HEK293 (cell line): ENCODE data around the gene PPRC1.

ENCODE experiments used
- FEZF1 ChIP-seq: fragments of 450-650 bp; formaldehyde crosslinking; IDR thresholded peaks from 2 replicates; pipeline ENCODE4 v1.5.1; 2016; ENCODE audit warnings: missing biosample characterization, missing genetic modification characterization
- HOXD13 ChIP-seq: sonication (generic); formaldehyde crosslinking; IDR thresholded peaks from 2 replicates; pipeline ENCODE4 v1.8.0; 2022; ENCODE audit warnings: missing genetic modification reagents, borderline replicate concordance
- IKZF3 ChIP-seq: fragments of 450-650 bp; IDR thresholded peaks from 2 replicates; pipeline ENCODE4 v1.5.0; 2018; ENCODE audit warnings: missing biosample characterization, mild to moderate bottlenecking, missing genetic modification characterization, moderate library complexity
- KLF10 ChIP-seq: fragments of 450-650 bp; IDR thresholded peaks from 2 replicates; pipeline ENCODE4 v1.5.1; 2018; ENCODE audit warnings: missing biosample characterization, mild to moderate bottlenecking, missing genetic modification characterization
- KLF9 ChIP-seq: fragments of 450-650 bp; formaldehyde crosslinking; IDR thresholded peaks from 2 replicates; pipeline ENCODE4 v1.5.1; 2016; ENCODE audit warnings: missing biosample characterization, missing genetic modification characterization, low read depth
- REPIN1 ChIP-seq: fragments of 450-650 bp; formaldehyde crosslinking; IDR thresholded peaks from 2 replicates; pipeline ENCODE4 v1.5.1; 2017; ENCODE audit warnings: missing biosample characterization, missing genetic modification characterization, low read depth
- SCRT2 ChIP-seq: fragments of 450-650 bp; formaldehyde crosslinking; IDR thresholded peaks from 2 replicates; pipeline ENCODE4 v1.5.1; 2016; ENCODE audit warnings: missing biosample characterization, missing genetic modification characterization
- SETDB1 ChIP-seq: IDR thresholded peaks from one replicate; pipeline ENCODE4 v1.6.1; 2017; ENCODE audit warnings: mild to moderate bottlenecking, low read length, moderate library complexity, mixed read lengths; ENCODE audit not compliant: insufficient read length
- SP2 ChIP-seq: fragments of 450-650 bp; formaldehyde crosslinking; IDR thresholded peaks from 2 replicates; pipeline ENCODE4 v1.5.1; 2016; ENCODE audit warnings: missing biosample characterization, missing genetic modification characterization
- SP3 ChIP-seq: fragments of 450-650 bp; formaldehyde crosslinking; IDR thresholded peaks from 2 replicates; pipeline ENCODE4 v1.5.1; 2016; ENCODE audit warnings: missing biosample characterization, missing genetic modification characterization
- YY2 ChIP-seq: fragments of 450-650 bp; formaldehyde crosslinking; IDR thresholded peaks from 2 replicates; pipeline ENCODE4 v1.5.1; 2016; ENCODE audit warnings: missing biosample characterization, missing genetic modification characterization
- ZBTB1 ChIP-seq: fragments of 450-650 bp; formaldehyde crosslinking; IDR thresholded peaks from 2 replicates; pipeline ENCODE4 v1.5.1; 2016; ENCODE audit warnings: missing biosample characterization, missing genetic modification characterization
- ZBTB20 ChIP-seq: fragments of 450-650 bp; formaldehyde crosslinking; IDR thresholded peaks from 2 replicates; pipeline ENCODE4 v1.5.1; 2016; ENCODE audit warnings: missing biosample characterization, missing genetic modification characterization
- ZFP37 ChIP-seq: fragments of 450-650 bp; formaldehyde crosslinking; IDR thresholded peaks from 2 replicates; pipeline ENCODE4 v1.5.1; 2016; ENCODE audit warnings: missing biosample characterization, missing genetic modification characterization
- ZNF133 ChIP-seq: fragments of 450-650 bp; formaldehyde crosslinking; IDR thresholded peaks from 2 replicates; pipeline ENCODE4 v1.5.1; 2016; ENCODE audit warnings: missing biosample characterization, missing genetic modification characterization
- ZNF16 ChIP-seq: fragments of 450-650 bp; formaldehyde crosslinking; IDR thresholded peaks from 2 replicates; pipeline ENCODE4 v1.5.1; 2016; ENCODE audit warnings: low read depth, missing biosample characterization, missing genetic modification characterization
- ZNF202 ChIP-seq: fragments of 450-650 bp; formaldehyde crosslinking; IDR thresholded peaks from 2 replicates; pipeline ENCODE4 v1.5.1; 2016; ENCODE audit warnings: missing biosample characterization, missing genetic modification characterization, borderline replicate concordance
- ZNF214 ChIP-seq: fragments of 450-650 bp; formaldehyde crosslinking; IDR thresholded peaks from 2 replicates; pipeline ENCODE4 v1.5.1; 2017; ENCODE audit warnings: missing biosample characterization, mild to moderate bottlenecking, missing genetic modification characterization, borderline replicate concordance
- ZNF274 ChIP-seq, 2 experiments: fragments of 200-500 bp in 1 of 2; fragments of 450-650 bp in 1 of 2; sonication (Bioruptor generic) in 1 of 2; formaldehyde crosslinking in 1 of 2; IDR thresholded peaks; 2 replicates each; pipeline versions ENCODE4 v1.5.1 to v1.6.1; 2014 to 2016; ENCODE audit warnings: borderline replicate concordance in 1 of 2, inconsistent platforms in 1 of 2, low read length in 1 of 2, missing biosample characterization in 1 of 2, missing genetic modification characterization in 1 of 2
- ZNF292 ChIP-seq: fragments of 450-650 bp; formaldehyde crosslinking; IDR thresholded peaks from 2 replicates; pipeline ENCODE4 v1.5.1; 2016; ENCODE audit warnings: low read depth, missing biosample characterization, missing genetic modification characterization, borderline replicate concordance
- ZNF324 ChIP-seq: fragments of 450-650 bp; formaldehyde crosslinking; IDR thresholded peaks from 2 replicates; pipeline ENCODE4 v1.5.1; 2016; ENCODE audit warnings: missing biosample characterization, missing genetic modification characterization
- ZNF354C ChIP-seq: fragments of 450-650 bp; formaldehyde crosslinking; IDR thresholded peaks from 2 replicates; pipeline ENCODE4 v1.5.1; 2016; ENCODE audit warnings: missing biosample characterization, missing genetic modification characterization, low read depth, borderline replicate concordance
- ZNF366 ChIP-seq: fragments of 450-650 bp; formaldehyde crosslinking; conservative IDR thresholded peaks from 2 replicates; pipeline ENCODE4 v1.5.1; 2016; ENCODE audit warnings: missing biosample characterization, missing genetic modification characterization
- ZNF391 ChIP-seq: fragments of 450-650 bp; formaldehyde crosslinking; IDR thresholded peaks from 2 replicates; pipeline ENCODE4 v1.5.1; 2016; ENCODE audit warnings: low read depth, missing biosample characterization, missing genetic modification characterization, borderline replicate concordance
- ZNF501 ChIP-seq: fragments of 450-650 bp; formaldehyde crosslinking; IDR thresholded peaks from 2 replicates; pipeline ENCODE4 v1.5.1; 2016; ENCODE audit warnings: missing biosample characterization, missing genetic modification characterization
- ZNF561 ChIP-seq: fragments of 450-650 bp; IDR thresholded peaks from 2 replicates; pipeline ENCODE4 v1.5.1; 2018; ENCODE audit warnings: missing biosample characterization, missing genetic modification characterization, borderline replicate concordance
- ZNF629 ChIP-seq: fragments of 450-650 bp; formaldehyde crosslinking; IDR thresholded peaks from 2 replicates; pipeline ENCODE4 v1.5.1; 2017; ENCODE audit warnings: missing biosample characterization, missing genetic modification characterization
- ZNF701 ChIP-seq: fragments of 450-650 bp; formaldehyde crosslinking; IDR thresholded peaks from 2 replicates; pipeline ENCODE4 v1.5.1; 2016; ENCODE audit warnings: missing biosample characterization, missing genetic modification characterization
- ZNF791 ChIP-seq: fragments of 450-650 bp; formaldehyde crosslinking; IDR thresholded peaks from 2 replicates; pipeline ENCODE4 v1.5.1; 2016; ENCODE audit warnings: missing biosample characterization, missing genetic modification characterization
- TF ChIP-seq, protein P1 (sequence below): fragments of 450-650 bp; formaldehyde crosslinking; IDR thresholded peaks from 2 replicates; pipeline ENCODE4 v1.5.1; 2016; ENCODE audit warnings: missing biosample characterization, missing genetic modification characterization
- TF ChIP-seq, protein P2 (sequence below): fragments of 450-650 bp; formaldehyde crosslinking; IDR thresholded peaks from 2 replicates; pipeline ENCODE4 v1.5.1; 2016; ENCODE audit warnings: missing biosample characterization, missing genetic modification characterization
- TF ChIP-seq, protein P3 (sequence below): fragments of 450-650 bp; formaldehyde crosslinking; IDR thresholded peaks from 2 replicates; pipeline ENCODE4 v1.5.1; 2016; ENCODE audit warnings: missing biosample characterization, missing genetic modification characterization
- TF ChIP-seq, protein P4 (sequence below): fragments of 450-650 bp; formaldehyde crosslinking; IDR thresholded peaks from 2 replicates; pipeline ENCODE4; 2016; ENCODE audit warnings: missing biosample characterization, missing genetic modification characterization
- TF ChIP-seq, protein P5 (sequence below): fragments of 450-650 bp; formaldehyde crosslinking; IDR thresholded peaks from 2 replicates; pipeline ENCODE4 v1.5.1; 2016; ENCODE audit warnings: missing biosample characterization, missing genetic modification characterization

Gene PPRC1

DNA sequence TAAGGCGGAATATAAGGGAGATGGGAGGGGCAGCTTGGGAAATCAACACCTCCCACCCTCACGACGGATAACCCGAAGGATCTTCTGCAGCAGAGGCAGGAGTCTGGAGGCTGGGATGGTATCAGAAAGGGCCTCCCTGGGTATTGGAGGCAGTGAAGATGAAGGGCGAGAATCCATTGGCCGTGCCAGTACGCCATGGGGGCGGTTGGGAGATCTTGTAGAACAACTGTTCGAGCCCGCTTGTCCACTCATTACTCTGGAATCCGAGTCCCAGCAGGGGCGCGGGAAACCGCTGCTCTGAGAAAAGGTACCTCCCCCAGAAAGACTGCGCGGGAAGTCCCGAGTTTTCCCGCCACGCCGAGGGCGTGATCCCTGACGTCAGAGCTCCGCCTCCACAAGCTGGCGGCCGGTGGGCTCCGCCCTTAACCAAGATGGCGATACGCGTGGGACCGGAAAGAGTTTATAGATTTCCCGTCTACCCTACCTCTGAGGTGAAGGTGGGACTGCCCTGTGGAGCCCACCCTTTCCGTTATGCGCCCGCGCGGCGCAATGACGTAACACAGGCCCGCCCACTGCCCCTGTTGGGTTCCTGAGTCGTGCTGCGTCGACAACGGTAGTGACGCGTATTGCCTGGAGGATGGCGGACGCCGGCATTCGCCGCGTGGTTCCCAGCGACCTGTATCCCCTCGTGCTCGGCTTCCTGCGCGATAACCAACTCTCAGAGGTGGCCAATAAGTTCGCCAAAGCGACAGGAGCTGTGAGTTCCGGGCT lies 19.1 kb downstream of the PPRC1 start, which contains the start of gene NOLC1 (continued):
- no peak for TF ChIP-seq ZNF214
- peak; percentile 26; the same call in 1 of the 2 replicates for TF ChIP-seq ZFP37
- TF ChIP-seq, protein P1, sequence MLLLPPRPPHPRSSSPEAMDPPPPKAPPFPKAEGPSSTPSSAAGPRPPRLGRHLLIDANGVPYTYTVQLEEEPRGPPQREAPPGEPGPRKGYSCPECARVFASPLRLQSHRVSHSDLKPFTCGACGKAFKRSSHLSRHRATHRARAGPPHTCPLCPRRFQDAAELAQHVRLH (tag by site-specific recombination), result peak; percentile 99
- TF ChIP-seq KLF10 (tag by site-specific recombination), result peak; percentile 99
- peak; percentile 16; the same call in 1 of the 2 replicates for TF ChIP-seq ZNF391 (tag by site-specific recombination)
- TF ChIP-seq SETDB1, result no peak
- TF ChIP-seq ZNF366 (tag by site-specific recombination), result peak; percentile 83
- TF ChIP-seq KLF9 (tag by site-specific recombination), result peak; percentile 94
- no peak for TF ChIP-seq ZNF292 (tag by site-specific recombination)
- TF ChIP-seq REPIN1, result no peak
- TF ChIP-seq ZNF701, result no peak
- no peak for TF ChIP-seq ZNF202 (tag by site-specific recombination)
- TF ChIP-seq ZNF16, result no peak
- peak; percentile 79; the same call in 1 of the 2 replicates for TF ChIP-seq ZNF324 (tag by site-specific recombination)
- peak; percentile 35; the same call in 1 of the 2 replicates for TF ChIP-seq FEZF1 (tag by site-specific recombination)
- TF ChIP-seq YY2 (tag by site-specific recombination), result peak; percentile 91
- TF ChIP-seq, protein P2, sequence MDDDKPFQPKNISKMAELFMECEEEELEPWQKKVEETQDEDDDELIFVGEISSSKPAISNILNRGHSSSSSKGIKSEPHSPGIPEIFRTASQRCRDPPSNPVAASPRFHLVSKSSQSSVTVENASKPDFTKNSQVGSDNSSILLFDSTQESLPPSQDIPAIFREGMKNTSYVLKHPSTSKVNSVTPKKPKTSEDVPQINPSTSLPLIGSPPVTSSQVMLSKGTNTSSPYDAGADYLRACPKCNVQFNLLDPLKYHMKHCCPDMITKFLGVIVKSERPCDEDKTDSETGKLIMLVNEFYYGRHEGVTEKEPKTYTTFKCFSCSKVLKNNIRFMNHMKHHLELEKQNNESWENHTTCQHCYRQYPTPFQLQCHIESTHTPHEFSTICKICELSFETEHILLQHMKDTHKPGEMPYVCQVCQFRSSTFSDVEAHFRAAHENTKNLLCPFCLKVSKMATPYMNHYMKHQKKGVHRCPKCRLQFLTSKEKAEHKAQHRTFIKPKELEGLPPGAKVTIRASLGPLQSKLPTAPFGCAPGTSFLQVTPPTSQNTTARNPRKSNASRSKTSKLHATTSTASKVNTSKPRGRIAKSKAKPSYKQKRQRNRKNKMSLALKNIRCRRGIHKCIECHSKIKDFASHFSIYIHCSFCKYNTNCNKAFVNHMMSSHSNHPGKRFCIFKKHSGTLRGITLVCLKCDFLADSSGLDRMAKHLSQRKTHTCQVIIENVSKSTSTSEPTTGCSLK (tag by site-specific recombination), result no peak
- no peak for TF ChIP-seq ZNF133 (tag by site-specific recombination)
- TF ChIP-seq SP2 (tag by site-specific recombination), result peak; percentile 98
- TF ChIP-seq ZNF274 (IDR thresholded peaks at IDR 0.05; ENCODE audit: low read length), result no peak
- TF ChIP-seq ZNF274 (tag by site-specific recombination; IDR thresholded peaks at IDR 0.05; ENCODE audit: borderline replicate concordance), result no peak
- no peak for TF ChIP-seq ZNF354C (tag by site-specific recombination)
- TF ChIP-seq, protein P3, sequence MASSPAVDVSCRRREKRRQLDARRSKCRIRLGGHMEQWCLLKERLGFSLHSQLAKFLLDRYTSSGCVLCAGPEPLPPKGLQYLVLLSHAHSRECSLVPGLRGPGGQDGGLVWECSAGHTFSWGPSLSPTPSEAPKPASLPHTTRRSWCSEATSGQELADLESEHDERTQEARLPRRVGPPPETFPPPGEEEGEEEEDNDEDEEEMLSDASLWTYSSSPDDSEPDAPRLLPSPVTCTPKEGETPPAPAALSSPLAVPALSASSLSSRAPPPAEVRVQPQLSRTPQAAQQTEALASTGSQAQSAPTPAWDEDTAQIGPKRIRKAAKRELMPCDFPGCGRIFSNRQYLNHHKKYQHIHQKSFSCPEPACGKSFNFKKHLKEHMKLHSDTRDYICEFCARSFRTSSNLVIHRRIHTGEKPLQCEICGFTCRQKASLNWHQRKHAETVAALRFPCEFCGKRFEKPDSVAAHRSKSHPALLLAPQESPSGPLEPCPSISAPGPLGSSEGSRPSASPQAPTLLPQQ (tag by site-specific recombination), result peak; percentile 98
- TF ChIP-seq SCRT2 (tag by site-specific recombination), result peak; percentile 88
- TF ChIP-seq ZBTB1 (tag by site-specific recombination), result no peak
- peak; percentile 79 for TF ChIP-seq ZNF561
- TF ChIP-seq, protein P4, sequence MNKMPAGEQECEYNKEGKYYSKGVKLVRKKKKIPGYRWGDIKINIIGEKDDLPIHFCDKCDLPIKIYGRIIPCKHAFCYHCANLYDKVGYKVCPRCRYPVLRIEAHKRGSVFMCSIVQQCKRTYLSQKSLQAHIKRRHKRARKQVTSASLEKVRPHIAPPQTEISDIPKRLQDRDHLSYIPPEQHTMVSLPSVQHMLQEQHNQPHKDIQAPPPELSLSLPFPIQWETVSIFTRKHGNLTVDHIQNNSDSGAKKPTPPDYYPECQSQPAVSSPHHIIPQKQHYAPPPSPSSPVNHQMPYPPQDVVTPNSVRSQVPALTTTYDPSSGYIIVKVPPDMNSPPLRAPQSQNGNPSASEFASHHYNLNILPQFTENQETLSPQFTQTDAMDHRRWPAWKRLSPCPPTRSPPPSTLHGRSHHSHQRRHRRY (tag by site-specific recombination), result no peak
- peak; percentile 92 for TF ChIP-seq IKZF3 (tag by site-specific recombination)
- peak; percentile 44; the same call in 1 of the 2 replicates for TF ChIP-seq ZBTB20 (tag by site-specific recombination)
- TF ChIP-seq ZNF791, result no peak
- TF ChIP-seq ZNF629 (tag by site-specific recombination), result peak; percentile 99
- TF ChIP-seq, protein P5, sequence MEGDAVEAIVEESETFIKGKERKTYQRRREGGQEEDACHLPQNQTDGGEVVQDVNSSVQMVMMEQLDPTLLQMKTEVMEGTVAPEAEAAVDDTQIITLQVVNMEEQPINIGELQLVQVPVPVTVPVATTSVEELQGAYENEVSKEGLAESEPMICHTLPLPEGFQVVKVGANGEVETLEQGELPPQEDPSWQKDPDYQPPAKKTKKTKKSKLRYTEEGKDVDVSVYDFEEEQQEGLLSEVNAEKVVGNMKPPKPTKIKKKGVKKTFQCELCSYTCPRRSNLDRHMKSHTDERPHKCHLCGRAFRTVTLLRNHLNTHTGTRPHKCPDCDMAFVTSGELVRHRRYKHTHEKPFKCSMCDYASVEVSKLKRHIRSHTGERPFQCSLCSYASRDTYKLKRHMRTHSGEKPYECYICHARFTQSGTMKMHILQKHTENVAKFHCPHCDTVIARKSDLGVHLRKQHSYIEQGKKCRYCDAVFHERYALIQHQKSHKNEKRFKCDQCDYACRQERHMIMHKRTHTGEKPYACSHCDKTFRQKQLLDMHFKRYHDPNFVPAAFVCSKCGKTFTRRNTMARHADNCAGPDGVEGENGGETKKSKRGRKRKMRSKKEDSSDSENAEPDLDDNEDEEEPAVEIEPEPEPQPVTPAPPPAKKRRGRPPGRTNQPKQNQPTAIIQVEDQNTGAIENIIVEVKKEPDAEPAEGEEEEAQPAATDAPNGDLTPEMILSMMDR (tag by site-specific recombination), result no peak
- TF ChIP-seq SP3 (tag by site-specific recombination), result peak; percentile 100
- peak; percentile 94 for TF ChIP-seq ZNF501 (tag by site-specific recombination)
- TF ChIP-seq HOXD13 (CRISPR knock-in tag), result peak; percentile 40; the same call in 1 of the 2 replicates
